T-helper 17 cell (primary cell): Measurements from ENCODE around the gene POLR2B. TPM values are rescaled to one million over a fixed set of nuclear protein-coding genes. Genes with fewer than 3 reads are reported as not detected.
"Not testable (repeated sequence)": the region's sequence is repeated elsewhere in the genome, so short reads cannot be mapped to it uniquely, and the experiment has no call there.

ENCODE experiments used
- ATAC-seq: fragments of 150-1000 bp; cut with Tn5 transposase; 2 replicates; pipeline ENCODE4 v1.10.0; 2021; ENCODE audit warnings: mild to moderate bottlenecking, moderate library complexity
- DNase-seq, 3 donors: peaks; one replicate each; pipeline versions ENCODE4 v3.0.0 to v3.0.0-alpha.2; 2020 to 2021
- H3K9me3 ChIP-seq: one replicate; pipeline ENCODE4 v1.7.0; 2013; ENCODE audit warnings: low read length, mild to moderate bottlenecking; ENCODE audit not compliant: control insufficient read depth, poor library complexity, severe bottlenecking
- H3K27ac Mint-ChIP-seq: one replicate; pipeline ENCODE4 v1.8.0; 2022; ENCODE audit warnings: mild to moderate bottlenecking, moderate library complexity, mixed read lengths
- H3K27me3 Mint-ChIP-seq: one replicate; pipeline ENCODE4 v1.8.0; 2022; ENCODE audit warnings: mixed read lengths
- H3K36me3 Mint-ChIP-seq: one replicate; pipeline ENCODE4 v1.8.0; 2022; ENCODE audit warnings: low read depth, mixed read lengths
- H3K4me1 Mint-ChIP-seq: one replicate; pipeline ENCODE4 v1.8.0; 2022; ENCODE audit warnings: mild to moderate bottlenecking, mixed read lengths
- H3K4me3 Mint-ChIP-seq: one replicate; pipeline ENCODE4 v1.8.0; 2022; ENCODE audit warnings: mild to moderate bottlenecking, moderate library complexity, mixed read lengths
- total RNA-seq, 4 donors: library from RNA in 2 of 4; stranded (reverse) in 2 of 4; gene quantifications; one replicate each; pipeline ENCODE4 v1.2.3 and lab custom pipeline; 2022 to 2026

Gene POLR2B
- total RNA-seq, 2 donors from 2014 or later: 77.7 to 88.2 TPM

- H3K27ac Mint-ChIP-seq, H3K9me3 ChIP-seq, DNase-seq, H3K4me3 Mint-ChIP-seq, H3K36me3 Mint-ChIP-seq, H3K4me1 Mint-ChIP-seq, ATAC-seq: not testable (repeated sequence)
- H3K27me3 Mint-ChIP-seq: peaks cover 38% of the 10 kb centered on the region
Observed at GRCh38 chr4:57047046-57047445, 68.3 kb downstream of the POLR2B start.

- no peaks in the 10 kb centered on the region for H3K9me3 ChIP-seq
- ATAC-seq: no peak
- no peaks in the 10 kb centered on the region for H3K4me1 Mint-ChIP-seq
- no peak overlapping the region for H3K27ac Mint-ChIP-seq
- peaks cover 39% of the 10 kb centered on the region for H3K27me3 Mint-ChIP-seq
- H3K36me3 Mint-ChIP-seq: peaks cover 2% of the 10 kb centered on the region
- no peak for DNase-seq
- no peak overlapping the region for H3K4me3 Mint-ChIP-seq
Observed at GRCh38 chr4:57048590-57049304, 70.1 kb downstream of the POLR2B start.

GRCh38 chr4:57051095-57051494 lies 72.4 kb downstream of the POLR2B start:
- Mint-ChIP-seq H3K27ac (no peak overlapping the region), H3K36me3 (peaks cover 2% of the 10 kb centered on the region), H3K4me1 (no peaks in the 10 kb centered on the region), H3K27me3 (peaks cover 45% of the 10 kb centered on the region), H3K4me3 (no peak overlapping the region)
- DNase-seq (no peak), ATAC-seq (no peak)
- no peaks in the 10 kb centered on the region for H3K9me3 ChIP-seq

- DNase-seq (no peak), ATAC-seq (no peak)
- no peak overlapping the region for H3K4me3 Mint-ChIP-seq
- H3K36me3 Mint-ChIP-seq: peaks cover 2% of the 10 kb centered on the region
- H3K9me3 ChIP-seq: no peaks in the 10 kb centered on the region
- peaks cover 48% of the 10 kb centered on the region for H3K27me3 Mint-ChIP-seq
- H3K27ac Mint-ChIP-seq: no peak overlapping the region
- no peaks in the 10 kb centered on the region for H3K4me1 Mint-ChIP-seq
Observed at GRCh38 chr4:57051524-57051923, 72.8 kb downstream of the POLR2B start.

- DNase-seq: no peak
Observed at GRCh38 chr4:57053508-57053907, 74.8 kb downstream of the POLR2B start.

GRCh38 chr4:57055886-57056285 lies 77.2 kb downstream of the POLR2B start:
- H3K27me3 Mint-ChIP-seq: peaks cover 54% of the 10 kb centered on the region
- no peak for ATAC-seq
- H3K27ac Mint-ChIP-seq: no peak overlapping the region
- H3K9me3 ChIP-seq: no peaks in the 10 kb centered on the region
- H3K36me3 Mint-ChIP-seq: no peaks in the 10 kb centered on the region
- no peak for DNase-seq
- no peaks in the 10 kb centered on the region for H3K4me1 Mint-ChIP-seq
- no peak overlapping the region for H3K4me3 Mint-ChIP-seq

More at GRCh38 chr4:57053508-57053907, 74.8 kb downstream of the POLR2B start:
- Mint-ChIP-seq H3K27me3 (peaks cover 54% of the 10 kb centered on the region), H3K27ac (no peak overlapping the region), H3K4me3 (no peak overlapping the region), H3K4me1 (no peaks in the 10 kb centered on the region), H3K36me3 (peaks cover 2% of the 10 kb centered on the region)
- H3K9me3 ChIP-seq: no peaks in the 10 kb centered on the region
- ATAC-seq: no peak

GRCh38 chr4:57059890-57060716 lies 81.4 kb downstream of the POLR2B start:
- Mint-ChIP-seq H3K27me3 (peaks cover 39% of the 10 kb centered on the region), H3K36me3 (no peaks in the 10 kb centered on the region), H3K27ac (no peak overlapping the region), H3K4me1 (no peaks in the 10 kb centered on the region), H3K4me3 (no peak overlapping the region)
- ATAC-seq (no peak), DNase-seq (no peak)
- H3K9me3 ChIP-seq: no peaks in the 10 kb centered on the region

- not testable (repeated sequence) for H3K4me1 Mint-ChIP-seq, H3K27ac Mint-ChIP-seq, H3K9me3 ChIP-seq, ATAC-seq, DNase-seq, H3K4me3 Mint-ChIP-seq, H3K36me3 Mint-ChIP-seq
- H3K27me3 Mint-ChIP-seq: peaks cover 33% of the 10 kb centered on the region
Observed at GRCh38 chr4:57060717-57061067, 82.0 kb downstream of the POLR2B start.

- DNase-seq (no peak), ATAC-seq (no peak)
- Mint-ChIP-seq H3K4me3 (no peak overlapping the region), H3K27ac (no peak overlapping the region), H3K36me3 (no peaks in the 10 kb centered on the region), H3K27me3 (peaks cover 26% of the 10 kb centered on the region), H3K4me1 (no peaks in the 10 kb centered on the region)
- H3K9me3 ChIP-seq: no peaks in the 10 kb centered on the region
Observed at GRCh38 chr4:57061395-57061794, 82.7 kb downstream of the POLR2B start.

GRCh38 chr4:57063518-57063917 lies 84.8 kb downstream of the POLR2B start:
- H3K9me3 ChIP-seq: no peaks in the 10 kb centered on the region
- Mint-ChIP-seq H3K4me1 (no peaks in the 10 kb centered on the region), H3K4me3 (no peak overlapping the region), H3K36me3 (no peaks in the 10 kb centered on the region), H3K27ac (no peak overlapping the region), H3K27me3 (peaks cover 18% of the 10 kb centered on the region)
- no peak for DNase-seq
- no peak for ATAC-seq

GRCh38 chr4:57064120-57064519 lies 85.4 kb downstream of the POLR2B start:
- Mint-ChIP-seq H3K4me1 (no peaks in the 10 kb centered on the region), H3K4me3 (no peak overlapping the region), H3K36me3 (no peaks in the 10 kb centered on the region), H3K27me3 (peaks cover 18% of the 10 kb centered on the region), H3K27ac (no peak overlapping the region)
- H3K9me3 ChIP-seq: no peaks in the 10 kb centered on the region
- no peak for DNase-seq
- ATAC-seq: no peak

- Mint-ChIP-seq H3K27me3 (peaks cover 18% of the 10 kb centered on the region), H3K4me3 (no peak overlapping the region), H3K27ac (no peak overlapping the region), H3K36me3 (no peaks in the 10 kb centered on the region), H3K4me1 (no peaks in the 10 kb centered on the region)
- DNase-seq: no peak
- no peak for ATAC-seq
- H3K9me3 ChIP-seq: no peaks in the 10 kb centered on the region
Observed at GRCh38 chr4:57064811-57065711, 86.4 kb downstream of the POLR2B start.
